HG02938 (cell line): ENCODE results near the gene MAN1A1.

Experiments
- ATAC-seq: cut with Tn5 transposase; IDR thresholded peaks from one replicate; pipeline ENCODE4 v1.9.1; 2021; ENCODE audit warnings: mild to moderate bottlenecking, moderate library complexity; ENCODE audit not compliant: unreplicated experiment

The MAN1A1 gene

GRCh38 chr6:119346936-119347335 lies 2.6 kb downstream of the MAN1A1 start:
- no peak for ATAC-seq

DNA sequence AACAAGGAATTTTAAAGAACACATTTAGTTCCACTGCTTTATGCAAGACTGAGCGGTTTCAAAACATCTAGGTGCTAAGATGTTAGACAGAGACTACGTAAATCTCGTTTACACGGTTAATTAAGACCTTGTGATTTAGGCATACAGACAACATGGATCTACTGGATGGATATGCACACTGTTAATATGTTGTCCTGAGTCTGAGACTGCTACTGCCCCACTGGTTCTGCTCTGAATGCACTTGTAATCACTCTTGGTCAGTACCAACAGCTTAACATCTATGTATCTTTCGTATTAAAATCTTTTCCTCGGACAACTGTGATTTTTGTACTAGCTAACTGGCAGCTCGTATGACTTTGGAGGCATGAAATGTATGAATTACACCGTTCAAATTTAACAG lies 3.1 kb downstream of the MAN1A1 start:
- no peak for ATAC-seq

GRCh38 chr6:119345114-119345513 lies 4.4 kb downstream of the MAN1A1 start:
- ATAC-seq = no peak

GRCh38 chr6:119344306-119344705 lies 5.3 kb downstream of the MAN1A1 start:
- ATAC-seq = no peak

GRCh38 chr6:119343573-119344146 lies 5.9 kb downstream of the MAN1A1 start:
- ATAC-seq = no peak

DNA sequence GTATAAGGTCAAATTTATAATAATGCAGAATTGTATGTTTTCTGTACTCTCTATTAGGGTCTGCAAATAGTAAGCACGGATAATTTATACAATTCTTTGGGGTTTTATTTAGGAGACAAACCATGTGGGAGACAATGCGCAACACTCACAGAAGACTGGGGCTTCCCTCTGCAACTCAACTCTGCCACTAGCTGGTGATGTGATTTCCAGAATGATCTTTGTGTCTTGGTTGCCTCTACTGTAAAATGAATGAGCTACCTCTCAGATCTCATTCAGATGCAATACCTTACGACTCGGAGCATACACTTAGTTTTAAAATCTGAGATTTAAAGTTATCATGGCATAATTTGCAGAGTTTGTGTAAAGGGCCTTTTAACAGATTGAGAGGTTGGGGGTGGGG lies 6.4 kb downstream of the MAN1A1 start:
- ATAC-seq = no peak

- ATAC-seq = no peak
These were observed 7.1 kb downstream of the MAN1A1 start for GRCh38 chr6:119342430-119342829.

DNA sequence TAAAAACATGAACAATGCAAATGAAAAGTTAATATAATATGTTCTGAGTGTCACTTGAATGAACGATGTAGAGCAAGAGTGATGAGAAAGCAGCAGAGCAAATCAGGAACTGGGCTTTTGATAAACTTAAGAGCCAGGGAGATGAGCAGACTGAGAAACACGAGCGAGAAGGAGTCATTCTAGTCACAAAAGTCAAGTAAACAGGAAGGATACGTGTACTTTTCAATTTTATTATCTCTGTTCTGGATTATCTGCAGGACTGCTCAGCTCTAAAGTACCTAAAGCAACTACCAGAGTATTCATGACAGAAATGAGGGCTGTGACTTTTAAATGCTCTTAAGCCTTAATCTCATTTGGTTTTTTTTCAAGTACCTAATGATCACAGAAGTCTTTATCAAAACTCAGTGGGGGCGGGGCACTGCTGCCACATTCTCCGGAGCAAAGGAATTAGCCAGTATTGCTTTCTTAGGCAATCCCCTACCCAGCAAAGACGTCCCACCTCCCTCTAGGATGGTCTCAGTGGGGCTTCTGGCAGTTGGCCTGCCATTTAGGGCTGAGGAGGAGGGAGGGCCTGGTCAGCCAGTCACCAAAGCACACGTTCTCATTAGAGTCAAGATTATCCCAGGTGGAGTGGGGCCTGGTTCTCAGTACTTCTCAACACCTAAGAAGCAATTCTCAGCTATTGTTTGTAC lies 8.6 kb downstream of the MAN1A1 start:
- ATAC-seq = no peak

- ATAC-seq = no peak
These were observed 9.6 kb downstream of the MAN1A1 start for GRCh38 chr6:119339941-119340456.

DNA sequence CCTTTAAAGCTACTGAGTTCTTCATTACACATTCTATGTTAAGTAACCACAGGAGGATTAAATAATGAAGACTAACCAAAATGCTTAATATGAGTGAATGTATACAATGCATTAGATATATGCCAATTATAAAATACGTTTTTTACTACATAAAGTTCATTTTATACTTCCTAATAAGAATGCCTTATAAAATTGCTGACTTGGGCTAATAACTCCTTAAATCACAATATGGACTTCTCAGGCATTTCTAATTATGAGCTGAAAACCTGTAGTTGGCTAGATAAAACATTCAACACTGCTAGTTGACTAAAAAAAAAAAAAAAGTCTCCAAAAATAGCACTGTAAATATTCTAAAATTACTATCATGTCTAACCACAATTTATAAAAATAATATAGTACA lies 11.8 kb downstream of the MAN1A1 start:
- ATAC-seq = no peak

- ATAC-seq = no peak
These were observed 12.3 kb downstream of the MAN1A1 start for GRCh38 chr6:119337252-119337651.

- ATAC-seq = no peak
These were observed 14.9 kb downstream of the MAN1A1 start for GRCh38 chr6:119334535-119335264.

- ATAC-seq = peak; percentile 41
These were observed 15.8 kb downstream of the MAN1A1 start for GRCh38 chr6:119333707-119334295.

DNA sequence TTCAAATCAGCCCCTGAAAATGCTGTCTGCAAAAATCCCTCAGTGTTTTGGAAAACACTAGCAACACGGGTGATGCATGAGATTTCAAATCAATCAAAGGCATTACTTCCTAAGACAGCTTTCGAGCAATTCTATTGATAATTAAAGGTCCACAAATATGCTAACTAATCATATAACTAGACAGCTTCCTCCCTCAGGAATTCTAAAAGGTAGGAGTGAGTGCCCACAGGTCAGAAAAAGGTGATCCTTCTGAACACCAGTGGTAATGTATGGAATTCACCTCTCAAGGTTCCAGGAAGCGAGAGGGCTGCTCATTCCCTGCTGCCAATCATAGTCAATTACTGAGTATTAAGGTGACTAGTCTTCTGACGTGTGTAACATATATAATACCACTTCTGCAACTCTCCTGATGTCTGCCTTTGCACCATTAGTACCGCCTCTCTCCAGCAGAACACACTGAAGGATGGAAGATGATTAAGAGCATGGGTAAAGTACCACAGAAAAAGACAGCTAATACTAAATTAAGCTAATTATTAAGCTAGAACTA lies 16.4 kb downstream of the MAN1A1 start:
- no peak for ATAC-seq

GRCh38 chr6:119331663-119332286 lies 17.8 kb downstream of the MAN1A1 start:
- no peak for ATAC-seq

- ATAC-seq = no peak
These were observed 18.9 kb downstream of the MAN1A1 start for GRCh38 chr6:119330520-119331113.

- ATAC-seq = no peak
These were observed 19.8 kb downstream of the MAN1A1 start for GRCh38 chr6:119329794-119330180.

DNA sequence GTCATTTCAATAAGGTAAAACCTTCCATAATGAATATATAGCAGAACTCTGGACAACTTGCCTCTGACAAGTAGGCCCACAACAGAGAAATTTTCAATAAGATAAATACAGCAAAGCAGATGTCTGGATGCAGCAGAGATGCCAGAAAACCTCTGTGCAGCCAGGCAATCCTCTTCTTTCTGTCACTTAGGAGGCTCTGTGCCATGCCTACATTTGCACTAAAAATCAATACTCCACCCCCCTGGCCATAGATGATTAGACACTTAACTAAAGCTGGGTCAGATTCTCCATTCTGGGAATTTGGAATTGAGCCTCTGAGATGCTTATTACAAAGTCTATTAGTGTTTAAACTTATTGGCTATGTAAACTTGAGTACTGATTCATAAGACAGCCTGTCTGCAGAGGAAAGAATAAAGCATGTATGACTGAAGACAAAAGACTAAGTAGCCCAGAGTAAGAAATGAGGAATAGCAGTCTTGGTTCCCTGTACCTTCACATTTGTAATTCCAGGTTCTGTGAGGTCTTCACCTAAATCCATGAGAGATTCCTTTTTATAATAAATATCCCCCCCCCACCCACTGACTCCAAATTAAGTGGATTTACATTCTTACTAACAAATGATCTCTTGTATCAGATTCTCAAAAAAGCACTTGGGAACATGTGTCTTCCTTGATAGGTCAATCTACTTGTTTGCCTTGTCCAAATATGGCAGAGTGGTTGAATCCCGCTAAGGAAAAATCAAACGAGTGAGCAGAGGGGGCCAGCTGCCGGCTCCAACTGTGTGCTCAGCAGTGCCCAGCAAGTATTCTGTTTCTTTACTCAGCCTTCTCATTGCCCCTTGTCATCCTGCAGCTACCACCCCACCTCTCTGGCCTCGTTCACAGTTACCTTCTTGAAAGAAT lies 20.4 kb downstream of the MAN1A1 start:
- ATAC-seq = no peak

DNA sequence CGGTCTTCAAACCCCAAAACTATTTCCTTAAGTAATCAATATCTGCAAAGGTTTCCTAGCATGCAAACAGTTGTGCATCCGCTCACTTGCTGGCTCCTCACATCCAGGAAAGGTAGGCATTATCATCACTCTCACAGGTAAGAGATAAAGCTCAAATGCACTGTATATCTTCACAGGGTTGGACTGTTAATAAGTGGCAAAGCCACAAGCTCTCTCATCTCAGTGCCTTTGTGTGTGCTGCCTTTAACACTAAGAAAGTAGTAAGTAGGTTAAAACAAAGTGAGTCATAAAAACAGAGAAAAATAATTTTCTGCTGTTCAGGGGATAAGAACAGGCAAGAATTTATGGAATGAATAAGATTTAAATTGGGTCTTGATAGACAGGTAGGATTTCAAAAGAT lies 21.3 kb downstream of the MAN1A1 start:
- no peak for ATAC-seq
